ENCODE measurements around the gene ITIH1.

ITIH1 gene

GRCh38 chr3:52839892-52840545 is 62.6 kb downstream of the ITIH1 start:
- DNase-seq (ENCODE audit: low read depth in 3 of 3): no peak

- no peak for DNase-seq (ENCODE audit: low read depth in 3 of 3)
These were observed 64.0 kb downstream of the ITIH1 start for GRCh38 chr3:52841211-52841980.

All from stimulated activated CD4-positive, alpha-beta T cell treated with anti-CD3 and anti-CD28 coated beads, TNF-alpha, amount 100 ng/mL, for 48 hours (primary cell).